Measurements from ENCODE around the gene DAGLA. TPM values are rescaled to one million over a fixed set of nuclear protein-coding genes. Genes with fewer than 3 reads are reported as not detected.

The DAGLA gene
- total RNA-seq, 6 donors from 2014 or later, result 3.0 to 11.0 (median 8.0) TPM

GRCh38 chr11:61752117-61752924 is 72.1 kb downstream of the DAGLA start, which contains the start of gene MYRF:
Gene MYRF, plus strand, starts transcription at chr11:61752636. Its CDS starts 109 bp downstream, at chr11:61752745.
- peak; percentile 1 to 82 for ATAC-seq (ENCODE audit: low FRiP score in 2 of 2)
- WGBS, 2 donors, result 8 to 14% methylated on average over 2 to 13 of the region's 93 CpGs

GRCh38 chr11:61752925-61753521 is 72.8 kb downstream of the DAGLA start:
- Histone ChIP-seq H3K9me3 (no peaks in the 10 kb centered on the region), H3K4me3 (peak overlapping the region; percentile 29 to 59 (median 46)), H3K36me3 (no peaks in the 10 kb centered on the region), H3K27ac (peak overlapping the region; percentile 55 to 75 (median 62)), H3K27me3 (peaks cover 0 to 5% (median 3%) of the 10 kb centered on the region in 4 donors), H3K4me1 (peaks cover 8 to 24% (median 16%) of the 10 kb centered on the region in 4 donors)
- TF ChIP-seq POLR2A (IDR thresholded peaks at IDR 0.05) (no peak), CTCF (IDR thresholded peaks at IDR 0.05) (no peak), POLR2AphosphoS5 (IDR thresholded peaks at IDR 0.05) (no peak), EP300 (IDR thresholded peaks at IDR 0.05) (no peak)
- no peak for DNase-seq
- no peak for ATAC-seq (ENCODE audit: low FRiP score in 2 of 2)
- WGBS, 2 donors, result 36 to 39% methylated on average over 17 of the region's 17 CpGs

More at GRCh38 chr11:61752117-61752924, 72.1 kb downstream of the DAGLA start, which contains the start of gene MYRF:
- peak; percentile 47 to 95 for DNase-seq
- H3K27me3 ChIP-seq, result peaks cover 0 to 5% (median 3%) of the 10 kb centered on the region in 4 donors
- no peak for TF ChIP-seq POLR2AphosphoS5 (IDR thresholded peaks at IDR 0.05)
- TF ChIP-seq CTCF (IDR thresholded peaks at IDR 0.05), result peak; percentile 57 to 80 (median 75)
- no peak for TF ChIP-seq POLR2A (IDR thresholded peaks at IDR 0.05)
- no peak for TF ChIP-seq EP300 (IDR thresholded peaks at IDR 0.05)
- no peaks in the 10 kb centered on the region for H3K36me3 ChIP-seq
- peak within 1 kb of the TSS; percentile 29 to 59 (median 46) for H3K4me3 ChIP-seq
- peaks cover 8 to 31% (median 16%) of the 10 kb centered on the region in 4 donors for H3K4me1 ChIP-seq
- no peaks in the 10 kb centered on the region for H3K9me3 ChIP-seq
- H3K27ac ChIP-seq, result peak within 1 kb of the TSS; percentile 55 to 75 (median 62)

GRCh38 chr11:61753672-61754071 is 73.5 kb downstream of the DAGLA start:
- Histone ChIP-seq H3K27ac (peak overlapping the region in 3 of 4 donors; percentile 45 to 75 (median 55)), H3K27me3 (peaks cover 0 to 5% (median 3%) of the 10 kb centered on the region in 4 donors), H3K4me3 (peak overlapping the region in 3 of 4 donors; percentile 40 to 59 (median 51)), H3K4me1 (peaks cover 8 to 23% (median 16%) of the 10 kb centered on the region in 4 donors), H3K9me3 (no peaks in the 10 kb centered on the region), H3K36me3 (no peaks in the 10 kb centered on the region)
- 80 to 84% methylated on average over 4 to 5 of the region's 5 CpGs for WGBS, 2 donors
- no peak for DNase-seq
- no peak for TF ChIP-seq EP300 (IDR thresholded peaks at IDR 0.05)
- TF ChIP-seq POLR2AphosphoS5 (IDR thresholded peaks at IDR 0.05), result no peak
- TF ChIP-seq CTCF (IDR thresholded peaks at IDR 0.05), result no peak
- no peak for TF ChIP-seq POLR2A (IDR thresholded peaks at IDR 0.05)
- ATAC-seq (ENCODE audit: low FRiP score in 2 of 2), result no peak

GRCh38 chr11:61754534-61755482 is 74.6 kb downstream of the DAGLA start:
- 86 to 94% methylated on average over 6 to 27 of the region's 31 CpGs for WGBS, 2 donors
- ATAC-seq (ENCODE audit: low FRiP score in 2 of 2) (peak in 1 of 2 donors; percentile 29), DNase-seq (peak; percentile 32 to 82)
- TF ChIP-seq POLR2AphosphoS5 (IDR thresholded peaks at IDR 0.05), result no peak
- TF ChIP-seq POLR2A (IDR thresholded peaks at IDR 0.05), result no peak
- no peak for TF ChIP-seq CTCF (IDR thresholded peaks at IDR 0.05)
- no peak for TF ChIP-seq EP300 (IDR thresholded peaks at IDR 0.05)
- H3K4me1 ChIP-seq, result peaks cover 8 to 23% (median 16%) of the 10 kb centered on the region in 4 donors
- H3K9me3 ChIP-seq, result no peaks in the 10 kb centered on the region
- H3K4me3 ChIP-seq, result peak overlapping the region in 1 of 4 donors; percentile 59
- H3K27ac ChIP-seq, result peak overlapping the region; percentile 27 to 63 (median 50)
- H3K27me3 ChIP-seq, result peaks cover 0 to 5% (median 3%) of the 10 kb centered on the region in 4 donors
- H3K36me3 ChIP-seq, result no peaks in the 10 kb centered on the region
